Hepatocyte (in vitro differentiated cells): Measurements from ENCODE around the gene HDGFL2. TPM values are rescaled to one million over a fixed set of nuclear protein-coding genes. Genes with fewer than 3 reads are reported as not detected.

Experiments used
- DNase-seq: peaks from one replicate; pipeline ENCODE4 v3.0.0-alpha.2; 2016; ENCODE audit warnings: low spot score
- H2AFZ ChIP-seq: fragments of 200-600 bp; sonication (generic); 2 replicates; pipeline ENCODE4 v1.6.0; 2016; ENCODE audit warnings: antibody characterized with exemption, mild to moderate bottlenecking
- H3K27ac ChIP-seq: fragments of 200-600 bp; sonication (generic); 2 replicates; pipeline ENCODE4 v1.5.1; 2016; ENCODE audit warnings: mild to moderate bottlenecking
- H3K27me3 ChIP-seq: fragments of 200-600 bp; sonication (generic); 2 replicates; pipeline ENCODE4 v1.6.1; 2016
- H3K36me3 ChIP-seq: fragments of 200-600 bp; sonication (generic); replicated peaks from 2 replicates; pipeline ENCODE4 v1.5.1; 2016; ENCODE audit warnings: low read depth; ENCODE audit not compliant: insufficient read depth
- H3K4me1 ChIP-seq: fragments of 200-600 bp; sonication (generic); 2 replicates; pipeline ENCODE4 v1.5.1; 2016; ENCODE audit warnings: mild to moderate bottlenecking, moderate library complexity; ENCODE audit not compliant: insufficient read depth
- H3K4me2 ChIP-seq: fragments of 200-600 bp; sonication (generic); 2 replicates; pipeline ENCODE4 v1.6.0; 2016
- H3K4me3 ChIP-seq: fragments of 200-600 bp; sonication (generic); 2 replicates; pipeline ENCODE4 v1.5.1; 2016; ENCODE audit warnings: mild to moderate bottlenecking
- H3K79me2 ChIP-seq: fragments of 200-600 bp; sonication (generic); 2 replicates; pipeline ENCODE4 v1.6.0; 2017; ENCODE audit warnings: mild to moderate bottlenecking
- H3K9me2 ChIP-seq: fragments of 200-600 bp; sonication (generic); replicated peaks from 2 replicates; pipeline ENCODE4 v1.6.0; 2017; ENCODE audit warnings: mild to moderate bottlenecking; ENCODE audit not compliant: insufficient read depth
- H3K9me3 ChIP-seq: fragments of 200-600 bp; sonication (generic); 2 replicates; pipeline ENCODE4 v1.5.1; 2016; ENCODE audit warnings: low read depth, mild to moderate bottlenecking
- H4K20me1 ChIP-seq: fragments of 200-600 bp; sonication (generic); 2 replicates; pipeline ENCODE4 v1.6.0; 2016; ENCODE audit warnings: mild to moderate bottlenecking; ENCODE audit not compliant: insufficient read depth, poor library complexity, severe bottlenecking
- EZH2 ChIP-seq: fragments of 200-600 bp; sonication (generic); IDR thresholded peaks from 2 replicates; pipeline ENCODE4 v1.6.1; 2016; ENCODE audit warnings: antibody characterized with exemption, mild to moderate bottlenecking, borderline replicate concordance
- EZH2phosphoT487 ChIP-seq: fragments of 200-600 bp; sonication (generic); IDR thresholded peaks from one replicate; pipeline ENCODE4 v1.6.1; 2018; ENCODE audit warnings: antibody characterized with exemption, mild to moderate bottlenecking, low read depth, moderate library complexity; ENCODE audit not compliant: unreplicated experiment, severe bottlenecking
- WGBS: methylation state at CpG from one replicate; pipeline ENCODE4 v1.1.6; 2016; ENCODE audit warnings: low lambda C conversion rate; ENCODE audit errors: missing lambda C conversion rate; 5-methylcytosine and 5-hydroxymethylcytosine counted together
- polyA plus RNA-seq: library from polyadenylated mRNA; unstranded; fragments of >200 nt; fragmentation: Nextera tagmentation; extraction: Ambion mirVana; gene quantifications from 2 replicates; pipeline ENCODE4 v1.2.1, GENCODE V29; 2016
- total RNA-seq: library from RNA; depleted of rRNA; stranded (reverse); fragments of >200 nt; gene quantifications from 2 replicates; pipeline ENCODE4 v1.2.3, GENCODE V29; 2014
- TF ChIP-seq, protein P1 (sequence below): fragments of 200-600 bp; sonication (generic); IDR thresholded peaks from 2 replicates; pipeline ENCODE4 v1.5.1; 2016; ENCODE audit warnings: antibody characterized with exemption, mild to moderate bottlenecking; ENCODE audit not compliant: poor library complexity

The HDGFL2 gene
- total and polyA plus RNA-seq, 2 experiments from 2014 or later, result 50.3 to 73.2 TPM

DNA sequence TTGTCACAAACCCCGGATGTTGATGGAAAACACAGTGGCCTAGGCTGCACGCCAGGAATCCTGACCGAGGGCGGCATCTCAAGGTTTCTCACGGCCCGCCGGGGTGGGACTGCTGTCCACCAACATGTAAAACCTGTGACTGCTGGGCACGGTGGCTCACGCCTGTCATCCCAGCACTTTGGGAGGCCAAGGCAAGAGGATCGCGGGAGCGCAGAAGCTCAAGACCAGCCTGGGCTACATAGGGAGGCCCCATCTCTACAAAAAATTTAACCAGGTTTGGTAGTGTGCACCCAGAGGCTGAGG is 35.0 kb downstream of the HDGFL2 start:
- Histone ChIP-seq H3K9me2 (no peaks in the 10 kb centered on the region), H2AFZ (no peak overlapping the region), H3K9me3 (no peaks in the 10 kb centered on the region), H3K4me1 (no peaks in the 10 kb centered on the region), H3K27ac (no peak overlapping the region), H4K20me1 (no peaks in the 10 kb centered on the region), H3K4me3 (no peak overlapping the region), H3K36me3 (no peaks in the 10 kb centered on the region), H3K4me2 (no peak overlapping the region), H3K79me2 (no peaks in the 10 kb centered on the region), H3K27me3 (no peaks in the 10 kb centered on the region)
- DNase-seq, result no peak
- TF ChIP-seq, protein P1, sequence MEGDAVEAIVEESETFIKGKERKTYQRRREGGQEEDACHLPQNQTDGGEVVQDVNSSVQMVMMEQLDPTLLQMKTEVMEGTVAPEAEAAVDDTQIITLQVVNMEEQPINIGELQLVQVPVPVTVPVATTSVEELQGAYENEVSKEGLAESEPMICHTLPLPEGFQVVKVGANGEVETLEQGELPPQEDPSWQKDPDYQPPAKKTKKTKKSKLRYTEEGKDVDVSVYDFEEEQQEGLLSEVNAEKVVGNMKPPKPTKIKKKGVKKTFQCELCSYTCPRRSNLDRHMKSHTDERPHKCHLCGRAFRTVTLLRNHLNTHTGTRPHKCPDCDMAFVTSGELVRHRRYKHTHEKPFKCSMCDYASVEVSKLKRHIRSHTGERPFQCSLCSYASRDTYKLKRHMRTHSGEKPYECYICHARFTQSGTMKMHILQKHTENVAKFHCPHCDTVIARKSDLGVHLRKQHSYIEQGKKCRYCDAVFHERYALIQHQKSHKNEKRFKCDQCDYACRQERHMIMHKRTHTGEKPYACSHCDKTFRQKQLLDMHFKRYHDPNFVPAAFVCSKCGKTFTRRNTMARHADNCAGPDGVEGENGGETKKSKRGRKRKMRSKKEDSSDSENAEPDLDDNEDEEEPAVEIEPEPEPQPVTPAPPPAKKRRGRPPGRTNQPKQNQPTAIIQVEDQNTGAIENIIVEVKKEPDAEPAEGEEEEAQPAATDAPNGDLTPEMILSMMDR, result no peak
- TF ChIP-seq EZH2phosphoT487 (no peak), EZH2 (no peak)
- 92% methylated on average over 12 of the region's 12 CpGs for WGBS

DNA sequence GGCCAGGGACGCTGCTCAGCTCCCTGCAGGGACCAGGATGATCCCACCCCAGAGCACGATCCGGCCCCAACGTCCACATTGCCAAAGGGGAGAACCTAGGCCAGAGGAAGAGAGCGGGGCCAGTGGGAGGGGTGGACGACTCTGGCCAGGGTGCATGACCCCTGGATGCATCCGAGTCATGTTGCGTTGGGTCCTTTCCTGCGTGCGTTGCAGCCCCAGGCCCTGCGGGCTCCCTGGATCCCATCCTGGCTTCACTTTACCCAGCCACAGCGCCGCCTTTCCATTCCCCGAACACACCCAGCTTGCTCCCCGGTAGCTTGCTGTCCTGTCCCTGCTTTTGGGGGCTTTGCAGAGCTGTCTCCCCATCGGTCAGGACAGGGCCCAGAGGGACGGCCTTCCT is 35.7 kb downstream of the HDGFL2 start:
- Histone ChIP-seq H4K20me1 (no peaks in the 10 kb centered on the region), H3K36me3 (no peaks in the 10 kb centered on the region), H3K9me3 (no peaks in the 10 kb centered on the region), H3K79me2 (no peaks in the 10 kb centered on the region), H3K27me3 (no peaks in the 10 kb centered on the region), H3K9me2 (no peaks in the 10 kb centered on the region), H3K27ac (no peak overlapping the region), H3K4me3 (no peak overlapping the region), H2AFZ (no peak overlapping the region), H3K4me2 (no peak overlapping the region), H3K4me1 (no peaks in the 10 kb centered on the region)
- no peak for DNase-seq
- TF ChIP-seq EZH2phosphoT487 (no peak), EZH2 (no peak)
- TF ChIP-seq, protein P1, result no peak
- 92% methylated on average over 17 of the region's 17 CpGs for WGBS

DNA sequence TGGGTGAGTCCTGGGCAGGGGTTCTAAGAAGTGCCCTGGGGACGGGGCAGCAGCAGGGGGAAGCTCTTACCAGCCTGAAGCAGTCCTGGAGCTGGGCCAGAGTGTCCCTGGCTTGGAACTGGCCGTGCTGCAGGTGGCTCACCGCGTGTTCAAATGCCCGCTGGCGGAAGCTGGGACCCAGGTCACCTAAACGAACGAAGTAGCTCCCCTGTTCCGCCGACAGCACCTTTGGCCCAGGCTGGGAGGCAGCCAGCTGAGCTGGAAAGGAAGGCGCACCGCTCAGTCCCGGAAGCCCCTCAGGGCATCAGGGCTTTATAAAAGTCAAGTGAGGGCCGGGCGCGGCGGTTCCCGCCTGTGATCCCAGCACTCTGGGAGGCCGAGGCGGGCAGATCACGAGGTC is 36.6 kb downstream of the HDGFL2 start:
- H3K4me2 ChIP-seq, result no peak overlapping the region
- H3K9me3 ChIP-seq, result no peaks in the 10 kb centered on the region
- 96% methylated on average over 20 of the region's 21 CpGs for WGBS
- no peaks in the 10 kb centered on the region for H3K9me2 ChIP-seq
- no peak overlapping the region for H2AFZ ChIP-seq
- H3K36me3 ChIP-seq, result no peaks in the 10 kb centered on the region
- H4K20me1 ChIP-seq, result no peaks in the 10 kb centered on the region
- no peaks in the 10 kb centered on the region for H3K27me3 ChIP-seq
- H3K27ac ChIP-seq, result no peak overlapping the region
- H3K4me1 ChIP-seq, result no peaks in the 10 kb centered on the region
- H3K4me3 ChIP-seq, result no peak overlapping the region
- no peak for DNase-seq
- TF ChIP-seq EZH2phosphoT487 (no peak), EZH2 (no peak)
- TF ChIP-seq, protein P1, result no peak
- no peaks in the 10 kb centered on the region for H3K79me2 ChIP-seq
